ENCODE data around the gene STXBP5L.
"Not testable (repeated sequence)": the region's sequence is repeated elsewhere in the genome, so short reads cannot be mapped to it uniquely, and the experiment has no call there.

STXBP5L gene

DNA sequence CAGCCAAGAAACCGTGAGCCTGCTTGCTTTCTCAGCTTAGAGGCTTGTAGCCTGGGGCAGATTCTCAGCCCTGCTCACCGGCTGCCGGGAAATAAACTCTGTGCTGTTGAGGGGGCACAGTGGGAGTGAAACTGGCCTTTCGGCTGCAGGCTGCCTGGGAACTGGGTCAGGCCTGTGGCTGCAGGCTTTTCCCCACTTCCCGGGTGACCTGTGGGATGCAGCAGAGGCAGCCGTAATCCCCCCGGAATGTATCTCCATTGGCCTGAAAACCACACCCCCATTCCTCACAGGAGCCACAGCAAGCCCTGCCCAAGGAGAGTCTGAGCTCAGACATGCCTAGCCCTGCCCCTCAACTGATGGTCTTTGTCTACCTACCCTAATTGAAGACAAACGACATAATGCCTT is 110.9 kb downstream of the STXBP5L start:
- DNase-seq (ENCODE audit: low spot score), result no peak

DNA sequence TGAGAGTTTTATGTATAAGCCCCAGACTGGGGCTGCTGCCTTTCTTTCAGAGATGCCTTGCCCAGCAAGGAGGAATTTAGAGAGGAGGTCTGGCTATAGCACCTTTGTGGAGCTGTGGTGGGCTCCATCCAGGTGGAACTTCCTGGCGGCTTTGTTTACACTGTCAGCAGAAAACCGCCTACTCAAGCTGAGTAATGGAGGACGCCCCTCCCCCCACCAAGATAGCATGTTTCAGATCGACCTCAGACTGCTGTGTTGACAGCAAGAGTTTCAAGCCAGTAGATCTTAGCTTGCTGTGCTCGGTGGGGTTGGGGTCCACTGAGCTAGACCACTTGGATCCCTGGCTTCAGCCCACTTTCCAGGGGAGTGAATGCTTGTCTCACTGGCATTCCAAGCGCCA is 155.6 kb downstream of the STXBP5L start:
- no peak for DNase-seq (ENCODE audit: low spot score)

DNA sequence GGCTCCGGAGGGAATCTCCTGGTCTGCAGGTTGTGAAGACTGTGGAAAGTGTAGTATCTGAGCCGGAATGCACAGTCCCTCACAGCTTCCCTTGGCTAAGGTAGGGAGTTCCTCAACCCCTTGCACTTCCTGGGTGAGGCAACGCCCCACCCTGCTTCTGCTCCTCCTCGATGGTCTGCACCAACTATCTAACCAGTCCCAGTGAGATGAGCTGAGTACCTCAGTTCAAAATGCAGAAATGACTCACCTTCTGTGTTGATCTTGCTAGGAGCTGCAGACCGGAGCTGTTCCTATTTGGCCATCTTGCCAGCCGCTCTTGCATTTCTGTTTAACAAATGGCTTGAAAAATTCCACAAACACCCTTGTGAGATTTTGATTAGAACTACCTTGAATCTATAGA is 156.1 kb downstream of the STXBP5L start:
- no peak for DNase-seq (ENCODE audit: low spot score)

DNA sequence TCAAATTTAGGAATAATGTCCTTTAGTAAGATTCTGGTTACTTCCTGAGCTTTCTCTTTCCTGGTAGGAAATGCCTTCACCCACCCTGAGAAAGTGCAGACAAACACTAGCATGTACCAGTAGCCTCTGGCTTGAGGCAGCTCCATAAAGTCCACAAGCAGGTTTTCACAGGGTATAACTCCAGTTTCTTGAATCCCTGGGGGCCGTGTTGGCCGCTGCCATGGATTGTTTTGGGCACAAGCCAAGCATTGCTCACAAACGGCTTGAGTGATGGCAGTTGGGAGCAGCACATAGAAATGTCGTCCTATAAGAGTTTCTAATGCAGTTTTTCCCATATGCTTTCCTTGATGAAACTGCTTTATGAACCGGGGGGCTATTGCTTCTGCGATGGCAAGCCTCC is 164.1 kb downstream of the STXBP5L start:
- DNase-seq (ENCODE audit: low spot score), result no peak

DNA sequence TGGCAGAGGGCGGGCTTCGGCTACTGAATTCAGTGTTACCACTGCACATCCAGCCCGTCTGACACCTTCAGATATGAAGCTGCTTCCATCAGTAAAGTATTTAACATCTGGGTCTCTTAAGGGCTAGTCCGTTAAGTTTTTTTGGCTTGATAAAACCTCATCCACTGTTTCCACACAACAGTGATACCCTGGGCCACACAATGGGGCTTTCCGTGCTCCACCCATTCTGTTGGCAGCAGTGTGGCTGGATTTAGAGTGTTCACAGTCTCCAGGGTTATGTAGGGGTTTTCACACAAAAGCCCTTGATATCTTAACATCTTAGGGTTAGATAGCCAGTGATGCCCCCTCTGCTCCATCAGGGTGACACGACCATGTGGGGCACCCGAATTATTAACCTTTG is 165.0 kb downstream of the STXBP5L start:
- DNase-seq (ENCODE audit: low spot score), result no peak

DNA sequence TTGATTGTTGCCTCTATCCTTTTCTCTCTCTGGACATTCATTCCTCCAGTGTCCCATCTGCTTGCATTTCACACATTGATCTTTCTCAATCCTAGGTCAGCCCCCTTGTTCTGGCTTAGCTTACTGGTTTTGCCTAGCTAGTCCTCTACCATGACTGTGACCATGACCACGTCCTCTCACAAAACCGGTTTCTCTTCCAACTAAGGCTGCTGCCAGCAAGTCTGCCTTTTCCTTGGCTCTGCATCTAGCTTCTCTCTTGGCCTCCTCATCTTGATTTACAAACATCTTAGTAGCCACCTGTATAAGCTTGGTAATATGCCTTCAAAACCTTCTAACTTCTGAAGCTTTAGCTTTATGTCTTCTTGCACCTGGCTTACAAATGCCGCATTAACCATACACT is 167.2 kb downstream of the STXBP5L start:
- DNase-seq (ENCODE audit: low spot score), result no peak

DNA sequence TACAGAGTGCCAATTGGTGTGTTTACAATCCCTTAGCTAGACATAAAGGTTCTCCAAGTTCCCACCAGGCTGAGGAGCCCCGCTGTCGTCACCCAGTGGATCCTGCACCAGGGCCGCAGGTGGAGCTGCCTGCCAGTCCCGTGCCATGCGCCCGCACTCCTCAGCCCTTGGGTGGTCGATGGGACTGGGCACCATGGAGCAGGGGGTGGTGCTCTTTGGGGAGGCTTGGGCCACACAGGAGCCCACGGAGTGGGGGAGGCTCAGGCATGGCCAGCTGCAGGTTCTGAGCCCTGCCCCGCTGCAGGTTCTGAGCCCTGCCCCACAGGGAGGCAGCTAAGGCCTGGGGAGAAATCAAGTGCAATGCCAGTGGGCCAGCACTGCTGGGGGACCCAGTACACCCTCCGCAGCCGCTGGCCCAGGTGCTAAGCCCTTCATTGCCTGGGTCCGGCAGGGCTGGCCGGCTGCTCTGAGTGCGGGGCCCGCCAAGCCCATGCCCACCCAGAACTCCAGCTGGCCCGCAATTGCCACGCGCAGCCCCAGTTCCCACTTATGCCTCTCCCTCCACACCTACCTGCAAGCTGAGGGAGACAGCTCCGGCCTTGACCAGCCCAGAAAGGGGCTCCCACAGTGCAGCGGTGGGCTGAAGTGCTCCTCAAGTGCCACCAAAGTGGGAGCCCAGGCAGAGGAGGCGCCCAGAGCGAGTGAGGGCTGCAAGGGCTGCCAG is 170.5 kb downstream of the STXBP5L start:
- not testable (repeated sequence) for DNase-seq (ENCODE audit: low spot score)

DNA sequence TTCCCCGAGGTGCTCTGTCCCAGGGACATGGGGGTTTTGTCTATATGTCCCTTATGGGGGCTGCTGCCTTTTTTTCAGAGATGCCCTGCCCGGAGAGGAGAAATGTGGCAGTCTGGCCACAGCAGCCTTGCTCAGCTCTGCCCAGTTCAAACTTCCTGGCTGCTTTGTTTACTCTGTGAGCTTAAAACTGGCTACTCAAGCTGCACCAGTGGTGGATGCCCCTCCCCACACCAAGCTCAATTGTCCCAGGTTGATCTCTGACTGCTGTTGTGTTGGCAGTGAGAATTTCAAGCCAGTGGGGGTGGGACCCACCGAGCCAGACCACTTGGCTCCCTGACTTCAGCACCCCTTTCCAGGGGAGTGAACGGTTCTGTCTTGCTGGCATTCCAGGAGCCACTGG is 188.9 kb downstream of the STXBP5L start:
- DNase-seq (ENCODE audit: low spot score), result no peak

DNA sequence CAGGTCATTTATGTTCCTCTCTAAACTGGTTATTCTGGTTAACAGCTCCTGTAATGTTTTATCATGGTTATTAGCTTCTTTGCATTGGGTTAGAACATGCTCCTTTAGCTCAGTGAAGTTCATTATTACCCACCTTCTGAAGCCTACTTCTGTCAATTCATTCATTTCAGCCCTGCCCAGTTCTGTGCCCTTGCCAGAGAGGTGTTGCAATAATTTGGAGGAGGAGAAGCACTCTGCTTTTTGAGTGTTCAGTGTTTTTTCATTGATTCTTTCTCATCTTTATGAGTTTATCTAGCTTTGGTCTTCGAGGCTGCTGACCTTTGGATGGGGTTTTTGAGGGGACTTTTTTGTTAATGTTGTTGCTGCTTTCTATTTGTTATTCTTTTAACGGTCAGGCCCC is 203.1 kb downstream of the STXBP5L start:
- not testable (repeated sequence) for DNase-seq (ENCODE audit: low spot score)

DNA sequence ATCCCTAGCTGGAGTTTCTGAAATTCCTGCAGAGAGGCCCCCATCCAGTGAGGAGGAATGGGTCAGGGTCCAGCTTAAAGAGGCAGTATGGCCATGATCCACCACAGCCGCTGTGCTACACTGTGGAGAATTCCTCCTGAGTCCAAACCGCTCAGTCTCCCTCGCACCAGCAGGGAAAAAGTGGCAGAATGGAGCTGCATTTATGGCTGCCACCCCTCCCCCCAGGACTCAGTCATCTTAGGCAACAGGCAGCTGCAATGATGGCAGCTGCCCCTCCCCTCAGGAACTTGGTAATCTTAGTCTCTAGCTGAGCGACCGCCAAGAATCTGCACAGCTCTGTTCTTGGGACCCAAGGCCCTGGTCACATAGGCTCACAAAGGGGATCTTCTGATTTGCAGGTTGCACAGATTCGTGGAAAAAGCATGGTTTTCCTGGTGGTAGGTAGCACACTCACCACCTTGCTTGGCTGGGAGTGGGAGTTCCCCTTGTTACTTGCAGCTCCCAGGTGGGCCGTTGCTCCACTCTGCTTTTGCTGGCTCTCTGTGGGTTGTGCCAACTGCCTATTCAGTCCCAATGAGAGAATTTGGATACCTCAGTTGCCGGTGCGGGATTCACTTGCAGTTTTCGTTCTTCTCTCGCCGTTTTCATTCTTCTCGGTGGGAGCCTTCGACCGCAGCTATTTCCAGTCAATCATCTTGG is 204.1 kb downstream of the STXBP5L start:
- DNase-seq (ENCODE audit: low spot score), result no peak

DNA sequence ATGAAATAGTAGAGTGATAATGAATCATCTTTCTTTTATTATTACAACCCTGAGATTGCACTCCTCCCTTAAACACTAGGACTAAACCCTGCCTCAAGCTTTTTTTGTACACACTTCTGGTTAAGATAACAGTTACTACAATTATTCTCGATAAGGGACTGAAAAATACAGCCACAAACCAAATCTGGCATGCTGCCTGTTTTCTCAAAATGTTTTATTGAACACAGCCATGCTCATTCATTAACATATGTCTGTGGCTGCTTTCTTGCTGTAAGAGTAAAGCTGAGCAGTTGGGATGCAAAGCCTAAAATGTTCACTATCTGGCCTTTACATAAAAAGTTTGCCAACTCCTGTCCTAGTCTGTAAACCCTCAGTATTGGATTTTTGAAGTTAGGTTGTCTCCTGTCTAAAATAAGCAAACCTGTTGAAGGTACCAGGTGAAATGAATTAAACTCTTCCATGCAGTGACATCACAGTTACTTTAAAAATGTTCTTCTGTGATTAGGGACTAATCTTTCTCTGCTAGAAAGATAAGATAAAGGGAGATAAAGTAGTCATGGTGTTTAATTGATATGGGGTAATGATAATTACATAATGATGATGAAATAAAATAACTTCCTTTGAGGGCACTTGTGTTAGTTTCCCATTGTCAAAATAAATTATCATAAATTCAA is 218.2 kb downstream of the STXBP5L start:
- no peak for DNase-seq (ENCODE audit: low spot score)

DNA sequence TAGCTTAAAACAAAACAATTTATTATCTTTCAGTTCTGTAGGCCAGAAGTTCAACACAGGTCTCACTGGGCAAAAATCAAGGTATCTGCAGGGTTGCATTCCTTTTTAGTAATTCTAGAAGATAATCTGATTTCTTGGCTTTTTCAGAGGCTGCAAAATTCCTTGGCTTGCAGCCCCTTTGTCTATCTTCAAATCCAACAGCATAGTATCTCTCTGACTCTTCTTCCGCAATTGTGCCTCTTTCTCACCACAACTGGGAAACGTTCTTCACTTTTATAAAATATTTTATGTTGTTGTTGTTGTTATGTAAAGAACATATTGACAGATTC is 218.7 kb downstream of the STXBP5L start:
- no peak for DNase-seq (ENCODE audit: low spot score)

DNA sequence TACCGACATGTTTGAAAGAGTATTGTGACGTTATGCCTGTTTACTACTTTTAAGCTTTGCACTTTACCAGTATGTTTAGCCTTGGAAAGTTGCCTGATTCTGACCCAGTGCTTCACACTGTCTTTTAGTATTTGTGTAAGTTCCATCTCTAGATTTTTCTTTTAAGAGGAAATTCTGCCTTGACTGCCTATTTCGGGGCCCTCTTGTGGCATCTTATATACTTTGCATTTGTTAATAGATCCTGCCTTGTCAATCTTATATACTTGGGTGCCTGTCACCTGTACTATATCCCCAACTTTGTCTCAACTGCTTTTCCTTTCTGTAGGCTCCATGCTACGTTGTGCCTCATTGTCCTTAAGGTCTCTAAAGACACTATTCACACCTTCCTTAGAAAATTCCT is 244.6 kb downstream of the STXBP5L start:
- DNase-seq (ENCODE audit: low spot score), result no peak

DNA sequence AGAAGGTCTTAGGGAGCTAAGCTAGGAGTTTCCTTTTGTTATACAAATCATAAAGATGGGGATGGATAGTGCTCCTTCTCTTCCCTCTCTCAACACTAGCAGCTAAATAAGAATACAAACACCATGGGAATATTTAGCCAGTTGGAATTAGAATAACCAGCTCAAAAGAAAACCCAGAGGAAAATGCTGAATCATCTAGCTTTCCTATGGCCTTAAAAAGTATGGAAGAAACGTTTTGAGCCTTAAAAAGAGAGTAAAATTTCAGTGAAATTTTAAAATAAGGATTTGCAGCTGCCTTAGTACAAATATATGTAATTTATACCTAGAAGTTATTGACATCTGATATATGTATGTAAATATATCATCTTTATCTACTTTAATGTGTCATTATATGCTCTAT is 245.8 kb downstream of the STXBP5L start:
- DNase-seq (ENCODE audit: low spot score), result no peak

DNA sequence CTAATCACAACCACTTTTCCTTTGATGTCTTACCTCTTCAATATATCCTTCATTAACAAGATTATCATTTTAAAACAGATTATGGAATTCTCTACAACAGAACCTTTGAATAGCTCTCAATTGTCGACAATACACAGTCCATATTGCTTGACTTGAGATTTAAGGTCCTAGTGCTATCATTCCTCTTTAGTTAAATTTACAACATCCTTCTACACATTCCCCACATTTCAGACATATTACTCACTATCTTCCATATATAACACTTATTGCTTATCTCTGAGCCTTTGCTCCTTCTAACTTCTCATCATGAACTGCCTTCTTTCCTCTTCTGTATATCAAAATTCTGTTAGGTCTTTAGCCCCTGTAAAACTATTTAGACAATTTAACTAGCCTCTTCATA is 247.0 kb downstream of the STXBP5L start:
- no peak for DNase-seq (ENCODE audit: low spot score)

DNA sequence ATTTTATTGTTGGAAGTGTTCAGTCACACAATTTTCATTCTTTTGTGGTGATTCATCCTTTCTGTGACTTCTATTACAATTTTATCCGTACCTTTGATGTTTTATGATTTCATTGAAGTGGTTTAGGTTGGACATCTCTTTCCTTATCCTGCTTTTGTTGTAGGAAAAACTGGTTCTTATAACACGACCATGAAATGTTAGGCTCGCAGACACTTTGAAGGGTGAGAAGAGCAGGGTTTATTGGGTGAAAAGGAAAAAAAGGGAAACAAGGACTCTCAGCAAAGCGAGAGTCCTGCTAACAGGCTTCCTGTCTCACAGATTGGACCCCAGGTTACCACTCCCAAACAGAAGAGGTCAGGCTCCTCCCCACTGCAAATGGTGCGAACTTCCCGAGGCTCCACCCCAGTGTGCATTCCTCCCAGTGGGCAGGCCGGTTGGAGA is 257.4 kb downstream of the STXBP5L start:
- DNase-seq (ENCODE audit: low spot score), result no peak

DNA sequence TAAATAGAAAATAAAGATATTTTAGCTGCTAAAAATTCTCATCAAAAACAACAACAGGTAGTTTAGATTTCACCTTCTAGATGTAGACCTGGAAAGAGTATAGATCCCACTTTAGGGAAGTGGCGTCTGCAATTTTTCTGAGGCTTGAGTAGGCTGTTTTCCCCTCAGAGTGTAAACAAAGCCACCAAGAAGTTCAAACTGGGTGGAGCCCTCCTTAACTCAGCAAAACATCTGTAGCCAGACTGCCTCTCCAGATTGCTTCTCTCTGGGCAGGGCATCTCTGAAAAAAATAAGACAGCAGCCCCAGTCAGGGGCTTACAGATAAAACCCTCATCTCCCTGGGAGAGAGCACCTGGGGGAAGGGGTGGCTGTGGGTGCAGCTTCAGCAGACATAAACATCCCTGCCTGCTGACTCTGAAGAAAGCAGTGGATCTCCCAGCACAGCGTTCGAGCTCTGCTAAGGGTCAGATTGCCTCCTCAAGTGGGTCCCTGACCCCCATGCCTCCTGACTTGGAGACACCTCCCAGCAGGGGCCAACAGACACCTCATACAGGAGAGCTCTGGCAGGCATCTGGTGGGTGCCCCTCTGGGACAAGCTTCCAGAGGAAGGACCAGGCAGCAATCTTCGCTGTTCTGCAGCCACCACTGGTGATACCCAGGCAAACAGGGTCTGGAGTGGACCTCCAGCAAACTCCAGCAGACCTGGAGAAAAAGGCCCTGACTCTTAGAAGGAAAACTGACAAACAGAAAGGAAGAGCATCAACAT is 259.6 kb downstream of the STXBP5L start:
- DNase-seq (ENCODE audit: low spot score), result no peak

DNA sequence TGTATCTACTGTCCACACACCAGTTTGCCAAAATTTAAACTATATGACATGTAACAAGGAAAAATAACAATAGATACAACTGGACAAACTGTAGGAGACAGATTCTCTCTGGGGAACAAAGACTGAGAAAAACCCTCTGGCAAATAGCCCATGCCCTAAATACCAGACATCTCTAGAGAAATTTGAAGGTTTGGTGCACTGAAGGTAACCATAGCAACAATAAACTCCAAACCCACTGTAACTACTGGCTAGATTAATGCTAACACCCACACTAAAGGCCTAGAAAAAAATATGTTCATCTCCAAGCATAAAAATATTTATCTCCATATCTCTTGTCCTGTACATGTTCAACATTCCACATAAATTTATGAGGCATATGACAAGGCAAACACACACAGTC is 267.1 kb downstream of the STXBP5L start:
- no peak for DNase-seq (ENCODE audit: low spot score)

DNA sequence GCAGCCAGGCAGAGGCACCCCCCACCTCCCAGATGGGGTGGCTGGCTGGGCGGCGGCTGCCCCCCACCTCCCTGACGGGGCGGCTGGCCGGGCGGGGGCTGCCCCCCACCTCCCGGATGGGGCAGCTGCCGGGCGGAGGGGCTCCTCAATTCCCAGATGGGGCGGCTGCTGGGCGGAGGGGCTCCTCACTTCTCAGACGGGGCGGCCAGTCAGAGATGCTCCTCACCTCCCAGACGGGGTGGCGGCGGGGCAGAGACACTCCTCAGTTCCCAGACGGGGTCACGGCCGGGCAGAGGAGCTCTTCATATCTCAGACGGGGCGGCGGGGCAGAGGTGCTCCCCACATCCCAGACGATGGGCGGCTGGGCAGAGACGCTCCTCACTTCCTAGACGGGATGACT is 282.6 kb downstream of the STXBP5L start:
- DNase-seq (ENCODE audit: low spot score), result not testable (repeated sequence)

DNA sequence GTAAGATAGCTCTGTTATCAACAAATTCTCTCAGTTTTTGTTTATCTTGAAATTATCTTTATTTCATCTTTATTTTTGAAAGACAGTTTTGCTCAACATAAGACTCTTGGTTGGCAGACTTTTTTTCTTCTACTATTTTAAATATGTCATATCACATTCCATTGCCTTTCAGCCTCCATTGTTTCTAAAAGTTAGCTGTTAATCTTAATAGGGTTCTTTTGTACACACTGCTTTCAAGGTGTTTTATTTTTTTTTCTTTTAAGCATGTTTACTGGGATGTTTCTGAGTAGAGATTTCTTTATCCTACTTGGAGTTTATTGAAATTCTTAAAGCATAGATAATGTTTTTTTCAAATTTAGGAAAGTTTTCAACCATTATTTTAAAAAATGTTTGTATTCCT is 294.6 kb downstream of the STXBP5L start:
- no peak for DNase-seq (ENCODE audit: low spot score)

DNA sequence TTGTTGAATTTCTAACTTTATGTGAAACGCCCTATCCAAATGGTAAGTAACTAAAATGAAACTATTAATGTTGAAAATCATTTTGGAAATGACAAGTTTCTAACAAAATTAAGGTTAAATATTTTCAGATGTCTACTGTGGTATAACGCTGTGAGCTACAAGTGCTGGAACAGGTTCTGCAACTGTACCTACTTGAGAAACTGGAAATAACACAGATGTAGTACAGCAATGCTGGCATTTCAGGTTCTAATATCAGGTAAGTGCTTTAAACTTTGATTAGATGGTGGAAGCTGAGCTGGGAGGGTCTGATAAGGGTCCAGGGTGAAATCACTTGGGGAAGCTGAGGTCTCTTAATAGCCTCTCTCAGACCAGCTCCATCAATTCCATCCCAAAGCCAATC is 315.1 kb downstream of the STXBP5L start:
- DNase-seq (ENCODE audit: low spot score), result no peak

DNA sequence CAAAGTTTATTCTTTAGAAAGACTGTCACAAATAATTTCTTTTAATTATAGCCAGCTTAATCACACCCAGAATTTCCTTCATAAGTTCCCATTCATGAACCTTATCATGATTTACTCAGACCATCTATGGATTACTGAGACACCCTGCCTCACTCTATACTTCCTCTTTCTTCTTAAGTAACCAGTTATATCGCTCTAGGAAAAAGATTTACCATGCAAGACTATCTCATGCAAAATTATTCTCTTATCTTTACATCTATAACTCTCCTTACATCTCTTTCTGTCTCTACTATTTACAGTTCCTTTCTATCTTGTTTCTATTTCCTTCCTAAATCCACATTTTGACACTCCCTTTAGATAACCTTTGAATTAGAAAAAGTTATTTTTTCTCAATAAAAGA is 321.0 kb downstream of the STXBP5L start:
- no peak for DNase-seq (ENCODE audit: low spot score)

DNA sequence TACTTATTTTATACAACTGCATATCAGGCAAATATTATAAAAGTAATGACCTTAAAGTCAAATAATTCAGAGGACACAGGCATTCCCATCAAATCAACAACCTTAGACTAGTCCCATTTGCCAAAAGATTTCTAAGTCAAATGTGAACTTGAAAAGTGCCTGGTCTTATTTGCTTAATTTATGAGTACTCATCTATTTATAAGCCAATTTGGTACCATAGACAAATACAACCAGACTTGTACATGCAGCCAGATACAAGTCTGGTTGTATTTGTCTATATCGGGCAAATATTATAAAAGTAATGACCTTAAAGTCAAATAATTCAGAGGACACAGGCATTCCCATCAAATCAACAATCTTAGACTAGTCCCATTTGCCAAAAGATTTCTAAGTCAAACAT is 322.2 kb downstream of the STXBP5L start:
- DNase-seq (ENCODE audit: low spot score), result not testable (repeated sequence)

Measured in CD4-positive, alpha-beta T cell treated with Interleukin-2 at 100 ng/mL for 4 hours (primary cell).